HG03159 (cell line): Measurements from ENCODE around the gene CLASRP.

Source experiments
- ATAC-seq: cut with Tn5 transposase; IDR thresholded peaks from one replicate; pipeline ENCODE4 v1.9.1; 2021; ENCODE audit warnings: mild to moderate bottlenecking, moderate library complexity; ENCODE audit not compliant: unreplicated experiment

CLASRP gene

GRCh38 chr19:45059258-45059965 lies 20.6 kb downstream of the CLASRP start:
- ATAC-seq: no peak

GRCh38 chr19:45061965-45062364 lies 23.1 kb downstream of the CLASRP start:
- ATAC-seq: no peak

GRCh38 chr19:45063851-45064801 lies 25.3 kb downstream of the CLASRP start:
- no peak for ATAC-seq

- ATAC-seq: no peak
Observed at GRCh38 chr19:45066921-45067661, 28.2 kb downstream of the CLASRP start.

GRCh38 chr19:45068041-45068440 lies 29.2 kb downstream of the CLASRP start:
- ATAC-seq: no peak

GRCh38 chr19:45069056-45069455 lies 30.2 kb downstream of the CLASRP start:
- ATAC-seq: no peak

GRCh38 chr19:45070214-45070613 lies 31.4 kb downstream of the CLASRP start:
- no peak for ATAC-seq

- ATAC-seq: no peak
Observed at GRCh38 chr19:45070861-45071544, 32.2 kb downstream of the CLASRP start.

GRCh38 chr19:45071545-45071938 lies 32.7 kb downstream of the CLASRP start:
- ATAC-seq: no peak

GRCh38 chr19:45071969-45072790 lies 33.3 kb downstream of the CLASRP start:
- ATAC-seq: no peak

GRCh38 chr19:45074744-45075300 lies 36.0 kb downstream of the CLASRP start:
- ATAC-seq: no peak

- peak; percentile 50 for ATAC-seq
Observed at GRCh38 chr19:45075301-45076028, 36.6 kb downstream of the CLASRP start.

- peak; percentile 38 for ATAC-seq
Observed at GRCh38 chr19:45076029-45076850, 37.4 kb downstream of the CLASRP start, which contains the start of gene ZNF296. ZNF296 (minus strand) TSS chr19:45076478; CDS start chr19:45076373, 105 bp downstream.

GRCh38 chr19:45076851-45077730 lies 38.2 kb downstream of the CLASRP start:
- ATAC-seq: no peak

- no peak for ATAC-seq
Observed at GRCh38 chr19:45078390-45079062, 39.7 kb downstream of the CLASRP start.
